SJSA1 (cell line): ENCODE measurements around the gene KDM4D. TPM values are rescaled to one million over a fixed set of nuclear protein-coding genes. Genes with fewer than 3 reads are reported as not detected.
"Not testable (repeated sequence)": the region's sequence is repeated elsewhere in the genome, so short reads cannot be mapped to it uniquely, and the experiment has no call there.

ENCODE experiments used
- DNase-seq, 2 experiments: peaks; one replicate each; pipeline ENCODE4 v3.0.0-alpha.2; 2015 to 2020; ENCODE audit warnings: low spot score in 2 of 2, low read depth in 1 of 2
- H3K27ac ChIP-seq: fragments of 250-450 bp; sonication (Bioruptor Pico); 2 replicates; pipeline ENCODE4 v1.5.1; 2020; ENCODE audit warnings: mild to moderate bottlenecking, moderate library complexity
- H3K27me3 ChIP-seq: fragments of 250-450 bp; sonication (Bioruptor Pico); replicated peaks from 2 replicates; pipeline ENCODE4 v1.5.1; 2020; ENCODE audit warnings: mild to moderate bottlenecking, moderate library complexity
- H3K36me3 ChIP-seq: fragments of 250-450 bp; sonication (Bioruptor Pico); 2 replicates; pipeline ENCODE4 v1.5.1; 2020; ENCODE audit warnings: mild to moderate bottlenecking
- H3K4me1 ChIP-seq: fragments of 250-450 bp; sonication (Bioruptor Pico); replicated peaks from 2 replicates; pipeline ENCODE4 v1.6.1; 2021; ENCODE audit warnings: mild to moderate bottlenecking
- H3K4me3 ChIP-seq: fragments of 250-450 bp; sonication (Bioruptor Pico); 2 replicates; pipeline ENCODE4 v1.5.1; 2020; ENCODE audit warnings: mild to moderate bottlenecking
- H3K9me3 ChIP-seq: fragments of 250-450 bp; sonication (Bioruptor Pico); replicated peaks from 2 replicates; pipeline ENCODE4 v1.5.1; 2020; ENCODE audit warnings: mild to moderate bottlenecking
- total RNA-seq: library from RNA; depleted of rRNA; stranded (reverse); fragments of >200 nt; shearing (Covaris generic); gene quantifications from 2 replicates; pipeline ENCODE4 v1.2.3, GENCODE V29; 2014; rRNA removed

Gene KDM4D
- total RNA-seq, result 0.41 and 1.5 TPM in 2 replicates

GRCh38 chr11:94973099-94973968 is at the start of gene KDM4D, which contains the start of gene CWC15:
TSS of gene KDM4D (plus strand) at chr11:94973709. CDS start at chr11:94997373, 23,664 bp downstream.
TSS of gene CWC15 (minus strand) at chr11:94973556. CDS start at chr11:94972185, 1,371 bp downstream.
- Histone ChIP-seq H3K4me1 (no peaks in the 10 kb centered on the region), H3K27me3 (no peaks in the 10 kb centered on the region), H3K4me3 (peak within 1 kb of the TSS; percentile 57), H3K36me3 (peaks cover 28% of the 10 kb centered on the region), H3K9me3 (no peaks in the 10 kb centered on the region), H3K27ac (peak within 1 kb of the TSS; percentile 34; the same call in 1 of the 2 replicates)
- peak; percentile 71 to 85 for DNase-seq

GRCh38 chr11:94924171-94924572 is 49.3 kb upstream of the KDM4D start:
- Histone ChIP-seq H3K9me3 (no peaks in the 10 kb centered on the region), H3K4me1 (peaks cover 10% of the 10 kb centered on the region), H3K4me3 (no peak overlapping the region), H3K27ac (no peak overlapping the region), H3K36me3 (no peaks in the 10 kb centered on the region), H3K27me3 (no peaks in the 10 kb centered on the region)
- no peak for DNase-seq

- no peak for DNase-seq
Observed at GRCh38 chr11:94924612-94925011, 48.9 kb upstream of the KDM4D start.

GRCh38 chr11:94925422-94926270 is 47.9 kb upstream of the KDM4D start:
- H3K36me3 ChIP-seq, result no peaks in the 10 kb centered on the region
- no peaks in the 10 kb centered on the region for H3K27me3 ChIP-seq
- H3K4me3 ChIP-seq, result no peak overlapping the region
- H3K9me3 ChIP-seq, result no peaks in the 10 kb centered on the region
- no peak overlapping the region for H3K27ac ChIP-seq
- DNase-seq, result no peak
- H3K4me1 ChIP-seq, result peaks cover 10% of the 10 kb centered on the region

More at GRCh38 chr11:94924612-94925011, 48.9 kb upstream of the KDM4D start:
- H3K27me3 ChIP-seq, result no peaks in the 10 kb centered on the region
- H3K9me3 ChIP-seq, result no peaks in the 10 kb centered on the region
- H3K4me3 ChIP-seq, result no peak overlapping the region
- no peak overlapping the region for H3K27ac ChIP-seq
- H3K4me1 ChIP-seq, result peaks cover 10% of the 10 kb centered on the region
- no peaks in the 10 kb centered on the region for H3K36me3 ChIP-seq

GRCh38 chr11:94926271-94926625 is 47.3 kb upstream of the KDM4D start:
- DNase-seq, result no peak
- no peak overlapping the region for H3K27ac ChIP-seq

GRCh38 chr11:94926698-94927237 is 46.7 kb upstream of the KDM4D start:
- H3K4me1 ChIP-seq, result peaks cover 10% of the 10 kb centered on the region
- no peaks in the 10 kb centered on the region for H3K9me3 ChIP-seq
- H3K27me3 ChIP-seq, result no peaks in the 10 kb centered on the region
- H3K4me3 ChIP-seq, result no peak overlapping the region
- DNase-seq, result peak; percentile 21 to 41
- no peaks in the 10 kb centered on the region for H3K36me3 ChIP-seq
- peak overlapping the region; percentile 37; the same call in 1 of the 2 replicates for H3K27ac ChIP-seq

More at GRCh38 chr11:94926271-94926625, 47.3 kb upstream of the KDM4D start:
- Histone ChIP-seq H3K27me3 (no peaks in the 10 kb centered on the region), H3K4me1 (peaks cover 10% of the 10 kb centered on the region), H3K4me3 (no peak overlapping the region), H3K36me3 (no peaks in the 10 kb centered on the region), H3K9me3 (no peaks in the 10 kb centered on the region)

- Histone ChIP-seq H3K9me3 (no peaks in the 10 kb centered on the region), H3K4me3 (no peak overlapping the region), H3K27ac (no peak overlapping the region), H3K27me3 (no peaks in the 10 kb centered on the region), H3K36me3 (no peaks in the 10 kb centered on the region), H3K4me1 (peaks cover 20% of the 10 kb centered on the region)
- DNase-seq, result no peak
Observed at GRCh38 chr11:94928117-94928990, 45.2 kb upstream of the KDM4D start.

GRCh38 chr11:94932072-94932471 is 41.4 kb upstream of the KDM4D start:
- H3K27me3 ChIP-seq, H3K27ac ChIP-seq, H3K36me3 ChIP-seq, H3K4me3 ChIP-seq, DNase-seq, H3K9me3 ChIP-seq: not testable (repeated sequence)
- peaks cover 18% of the 10 kb centered on the region for H3K4me1 ChIP-seq

- H3K27ac ChIP-seq, result peak overlapping the region; percentile 67; the same call in 1 of the 2 replicates
- H3K4me1 ChIP-seq, result peaks cover 15% of the 10 kb centered on the region
- H3K27me3 ChIP-seq, result no peaks in the 10 kb centered on the region
- no peak for DNase-seq
- no peaks in the 10 kb centered on the region for H3K36me3 ChIP-seq
- no peak overlapping the region for H3K4me3 ChIP-seq
- H3K9me3 ChIP-seq, result no peaks in the 10 kb centered on the region
Observed at GRCh38 chr11:94932503-94932902, 41.0 kb upstream of the KDM4D start.

- Histone ChIP-seq H3K36me3 (no peaks in the 10 kb centered on the region), H3K27ac (peak overlapping the region; percentile 67), H3K9me3 (no peaks in the 10 kb centered on the region), H3K4me1 (peaks cover 19% of the 10 kb centered on the region), H3K27me3 (no peaks in the 10 kb centered on the region), H3K4me3 (no peak overlapping the region)
- DNase-seq, result peak; percentile 53 to 55
Observed at GRCh38 chr11:94933223-94934130, 40.0 kb upstream of the KDM4D start.

GRCh38 chr11:94934362-94934761 is 39.1 kb upstream of the KDM4D start:
- DNase-seq, result no peak
- H3K9me3 ChIP-seq, result no peaks in the 10 kb centered on the region
- H3K27ac ChIP-seq, result no peak overlapping the region
- H3K27me3 ChIP-seq, result no peaks in the 10 kb centered on the region
- H3K4me1 ChIP-seq, result peaks cover 22% of the 10 kb centered on the region
- no peak overlapping the region for H3K4me3 ChIP-seq
- H3K36me3 ChIP-seq, result no peaks in the 10 kb centered on the region

GRCh38 chr11:94934846-94935245 is 38.7 kb upstream of the KDM4D start:
- no peak for DNase-seq
- no peak overlapping the region for H3K27ac ChIP-seq

More at GRCh38 chr11:94934846-94935245, 38.7 kb upstream of the KDM4D start:
- Histone ChIP-seq H3K36me3 (no peaks in the 10 kb centered on the region), H3K4me1 (peaks cover 22% of the 10 kb centered on the region), H3K4me3 (no peak overlapping the region), H3K9me3 (no peaks in the 10 kb centered on the region), H3K27me3 (no peaks in the 10 kb centered on the region)
